Kidney epithelial cell (primary cell): ENCODE results near the gene POFUT1. TPM values are rescaled to one million over a fixed set of nuclear protein-coding genes. Genes with fewer than 3 reads are reported as not detected.
"Not testable (repeated sequence)": the region's sequence is repeated elsewhere in the genome, so short reads cannot be mapped to it uniquely, and the experiment has no call there.

Source experiments
- DNase-seq: peaks from one replicate; pipeline ENCODE4 v3.0.0-alpha.2; 2010; ENCODE audit warnings: low read depth
- H3K27me3 ChIP-seq: 2 replicates; pipeline ENCODE4 v1.6.0; 2011; ENCODE audit warnings: low read length; ENCODE audit not compliant: control insufficient read depth, insufficient read depth
- H3K36me3 ChIP-seq: 2 replicates; pipeline ENCODE4 v1.5.1; 2011; ENCODE audit warnings: low read length; ENCODE audit not compliant: control insufficient read depth, insufficient read depth
- H3K4me3 ChIP-seq: 2 replicates; pipeline ENCODE4 v1.5.1; 2011; ENCODE audit warnings: low read depth, mild to moderate bottlenecking, control low read depth, low read length
- total RNA-seq: library from RNA; depleted of rRNA; stranded (reverse); fragments of >200 nt; gene quantifications from 2 replicates; pipeline ENCODE4 v1.2.3, GENCODE V29; 2015
- TF ChIP-seq, protein P1 (sequence below): IDR thresholded peaks from 2 replicates; pipeline ENCODE4 v1.5.1; 2011; ENCODE audit warnings: mild to moderate bottlenecking, moderate library complexity, low read length, control low read depth, inconsistent platforms; ENCODE audit not compliant: insufficient read depth, poor library complexity, severe bottlenecking

Gene POFUT1
- total RNA-seq, 1 donor from 2014 or later = 44.3 TPM

GRCh38 chr20:32190616-32191415, 16.9 kb upstream of the POFUT1 start:
- DNase-seq = no peak
- Histone ChIP-seq H3K27me3 (no peaks in the 10 kb centered on the region), H3K4me3 (peak overlapping the region; percentile 59), H3K36me3 (peaks cover 3% of the 10 kb centered on the region)
- TF ChIP-seq, protein P1, sequence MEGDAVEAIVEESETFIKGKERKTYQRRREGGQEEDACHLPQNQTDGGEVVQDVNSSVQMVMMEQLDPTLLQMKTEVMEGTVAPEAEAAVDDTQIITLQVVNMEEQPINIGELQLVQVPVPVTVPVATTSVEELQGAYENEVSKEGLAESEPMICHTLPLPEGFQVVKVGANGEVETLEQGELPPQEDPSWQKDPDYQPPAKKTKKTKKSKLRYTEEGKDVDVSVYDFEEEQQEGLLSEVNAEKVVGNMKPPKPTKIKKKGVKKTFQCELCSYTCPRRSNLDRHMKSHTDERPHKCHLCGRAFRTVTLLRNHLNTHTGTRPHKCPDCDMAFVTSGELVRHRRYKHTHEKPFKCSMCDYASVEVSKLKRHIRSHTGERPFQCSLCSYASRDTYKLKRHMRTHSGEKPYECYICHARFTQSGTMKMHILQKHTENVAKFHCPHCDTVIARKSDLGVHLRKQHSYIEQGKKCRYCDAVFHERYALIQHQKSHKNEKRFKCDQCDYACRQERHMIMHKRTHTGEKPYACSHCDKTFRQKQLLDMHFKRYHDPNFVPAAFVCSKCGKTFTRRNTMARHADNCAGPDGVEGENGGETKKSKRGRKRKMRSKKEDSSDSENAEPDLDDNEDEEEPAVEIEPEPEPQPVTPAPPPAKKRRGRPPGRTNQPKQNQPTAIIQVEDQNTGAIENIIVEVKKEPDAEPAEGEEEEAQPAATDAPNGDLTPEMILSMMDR = no peak

DNA sequence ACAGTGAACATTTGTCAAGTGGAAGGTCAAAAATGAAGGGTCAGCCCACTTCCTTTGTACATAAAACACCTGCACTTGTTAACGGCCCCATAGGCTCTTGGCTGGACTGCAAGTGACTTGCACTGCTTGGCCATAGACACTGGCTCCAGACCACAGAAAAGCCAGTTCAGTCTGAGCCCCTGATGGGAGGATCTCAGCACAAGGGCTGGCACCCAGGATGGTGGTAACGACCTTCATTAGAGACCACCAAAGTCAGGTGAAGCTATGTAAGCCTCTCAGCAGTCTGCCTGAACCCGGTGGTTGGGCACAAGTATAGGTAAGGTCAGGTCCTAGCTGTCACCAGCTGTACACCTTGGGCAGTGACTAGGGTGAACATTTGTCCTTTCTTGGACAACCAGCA, 16.3 kb upstream of the POFUT1 start:
- Histone ChIP-seq H3K27me3 (no peaks in the 10 kb centered on the region), H3K4me3 (no peak overlapping the region), H3K36me3 (peaks cover 3% of the 10 kb centered on the region)
- DNase-seq = no peak
- TF ChIP-seq, protein P1 = no peak

DNA sequence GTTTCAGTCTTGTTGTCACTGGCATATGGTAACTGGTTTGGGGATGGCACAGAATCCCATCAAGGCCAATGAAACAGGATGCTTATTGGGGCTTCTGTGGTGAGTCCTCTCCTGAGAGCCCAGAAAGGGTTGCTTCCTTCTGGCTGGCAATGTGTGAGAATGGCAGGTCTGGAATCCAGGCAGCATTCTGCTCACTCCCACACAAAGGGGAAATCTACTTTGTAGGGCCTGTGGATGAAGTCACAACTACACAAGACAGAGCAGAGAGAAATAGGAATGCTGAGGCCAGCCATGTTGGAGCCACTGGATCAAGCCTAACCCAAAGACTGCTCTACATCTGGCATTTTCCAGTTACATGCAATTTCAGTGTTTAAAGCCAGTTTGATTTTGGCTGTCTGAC, 15.8 kb upstream of the POFUT1 start:
- no peak for DNase-seq
- Histone ChIP-seq H3K4me3 (no peak overlapping the region), H3K36me3 (peaks cover 3% of the 10 kb centered on the region), H3K27me3 (no peaks in the 10 kb centered on the region)
- TF ChIP-seq, protein P1 = no peak

DNA sequence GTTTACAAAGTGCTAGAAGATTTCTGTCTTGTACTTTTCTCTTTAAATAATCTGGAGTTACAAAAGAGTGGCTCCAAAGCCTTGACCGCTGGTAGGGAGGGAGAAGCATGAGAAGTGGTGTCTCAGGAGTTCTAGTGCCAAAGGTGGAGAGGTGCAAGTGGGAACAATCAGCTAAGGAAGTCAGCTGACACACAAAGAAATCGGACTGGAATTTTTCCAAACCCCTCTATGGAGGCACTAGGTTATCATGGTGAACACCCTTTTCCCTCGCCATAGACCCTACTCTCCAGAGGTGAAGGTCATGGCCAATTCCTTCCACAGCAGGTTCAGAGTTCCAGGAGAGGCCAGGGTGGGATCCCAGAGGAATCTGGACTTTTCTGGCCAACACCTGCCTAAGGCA, 15.0 kb upstream of the POFUT1 start:
- peaks cover 7% of the 10 kb centered on the region for H3K36me3 ChIP-seq
- no peak overlapping the region for H3K4me3 ChIP-seq
- H3K27me3 ChIP-seq = no peaks in the 10 kb centered on the region
- DNase-seq = no peak
- TF ChIP-seq, protein P1 = no peak

DNA sequence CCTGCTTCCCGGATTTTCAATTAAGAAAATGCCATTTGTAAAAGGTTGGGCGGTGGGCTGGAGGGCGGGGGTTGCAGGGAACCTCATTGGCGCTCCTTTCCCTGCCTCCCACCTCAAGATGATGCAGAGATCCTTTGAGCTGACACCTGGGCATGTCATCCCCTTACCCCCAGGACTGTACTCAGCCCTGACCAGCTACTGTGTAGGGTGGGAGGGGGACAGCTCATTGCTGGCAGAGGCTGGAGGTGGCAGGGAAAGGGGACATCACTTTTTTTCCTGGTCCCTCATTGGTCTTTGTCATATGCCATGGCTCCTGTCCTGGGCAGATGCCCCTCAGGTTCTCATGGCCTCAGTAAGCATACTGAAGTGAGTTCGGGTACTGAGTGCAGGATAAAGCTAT, 14.3 kb upstream of the POFUT1 start:
- H3K36me3 ChIP-seq, DNase-seq, H3K4me3 ChIP-seq, H3K27me3 ChIP-seq: not testable (repeated sequence)

DNA sequence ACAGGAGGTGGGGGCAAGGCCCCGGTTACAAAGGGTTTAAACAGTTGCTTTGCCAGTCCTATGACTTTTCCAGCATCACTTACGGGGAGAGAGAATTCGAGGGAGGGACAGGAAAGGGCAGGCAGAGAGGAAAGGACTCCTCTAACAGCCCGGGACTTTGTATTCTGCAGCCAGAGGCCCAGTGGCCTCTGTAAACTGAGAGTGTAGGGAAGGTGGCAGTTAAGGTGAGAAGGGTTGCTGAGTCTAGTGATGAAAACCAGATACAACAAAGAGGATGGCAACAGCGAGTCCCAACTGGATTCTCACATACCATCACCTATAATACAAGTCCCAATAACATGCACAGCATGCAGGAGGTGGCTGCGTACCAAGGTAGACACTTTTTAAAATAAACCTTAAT, 13.7 kb upstream of the POFUT1 start:
- TF ChIP-seq, protein P1 = no peak
- DNase-seq = no peak
- H3K36me3 ChIP-seq = peaks cover 8% of the 10 kb centered on the region
- no peak overlapping the region for H3K4me3 ChIP-seq
- no peaks in the 10 kb centered on the region for H3K27me3 ChIP-seq
